Osteocyte (in vitro differentiated cells): ENCODE measurements around the gene SYT2. TPM values are rescaled to one million over a fixed set of nuclear protein-coding genes. Genes with fewer than 3 reads are reported as not detected.

ENCODE experiments used
- DNase-seq: peaks from one replicate; pipeline ENCODE4 v3.0.0; 2021; ENCODE audit warnings: mixed read lengths; ENCODE audit not compliant: unreplicated experiment; ENCODE audit errors: extremely low spot score
- H3K27ac Mint-ChIP-seq: one replicate; pipeline ENCODE4 v1.8.0; 2021; ENCODE audit warnings: mild to moderate bottlenecking, mixed read lengths; ENCODE audit not compliant: unreplicated experiment
- H3K27me3 Mint-ChIP-seq: one replicate; pipeline ENCODE4 v1.8.0; 2021; ENCODE audit warnings: mixed read lengths; ENCODE audit not compliant: unreplicated experiment
- H3K36me3 Mint-ChIP-seq: one replicate; pipeline ENCODE4 v1.8.0; 2021; ENCODE audit warnings: mixed read lengths; ENCODE audit not compliant: unreplicated experiment
- H3K4me1 Mint-ChIP-seq: one replicate; pipeline ENCODE4 v1.8.0; 2021; ENCODE audit warnings: mixed read lengths; ENCODE audit not compliant: unreplicated experiment
- H3K4me3 Mint-ChIP-seq: one replicate; pipeline ENCODE4 v1.8.0; 2021; ENCODE audit warnings: mild to moderate bottlenecking, moderate library complexity, mixed read lengths; ENCODE audit not compliant: unreplicated experiment
- H3K9me3 Mint-ChIP-seq: one replicate; pipeline ENCODE4 v1.8.0; 2021; ENCODE audit warnings: mixed read lengths; ENCODE audit not compliant: unreplicated experiment
- CTCF ChIP-seq: fragments of 200-600 bp; sonication (generic); IDR thresholded peaks from 2 replicates; pipeline ENCODE4 v1.5.0; 2021; ENCODE audit warnings: antibody characterized with exemption, mild to moderate bottlenecking, moderate library complexity
- total RNA-seq: library from RNA; stranded (reverse); gene quantifications from 2 replicates; pipeline ENCODE4 v1.2.1, GENCODE V29; 2021

Gene SYT2
- total RNA-seq, 1 donor from 2014 or later: not detected

- no peak for DNase-seq
- H3K4me3 Mint-ChIP-seq: no peak overlapping the region
- no peaks in the 10 kb centered on the region for H3K9me3 Mint-ChIP-seq
- no peaks in the 10 kb centered on the region for H3K36me3 Mint-ChIP-seq
- H3K27me3 Mint-ChIP-seq: no peaks in the 10 kb centered on the region
- no peak overlapping the region for H3K27ac Mint-ChIP-seq
- peaks cover 2% of the 10 kb centered on the region for H3K4me1 Mint-ChIP-seq
- no peak for TF ChIP-seq CTCF
Measured at GRCh38 chr1:202605515-202605914, 104.7 kb downstream of the SYT2 start.

DNA sequence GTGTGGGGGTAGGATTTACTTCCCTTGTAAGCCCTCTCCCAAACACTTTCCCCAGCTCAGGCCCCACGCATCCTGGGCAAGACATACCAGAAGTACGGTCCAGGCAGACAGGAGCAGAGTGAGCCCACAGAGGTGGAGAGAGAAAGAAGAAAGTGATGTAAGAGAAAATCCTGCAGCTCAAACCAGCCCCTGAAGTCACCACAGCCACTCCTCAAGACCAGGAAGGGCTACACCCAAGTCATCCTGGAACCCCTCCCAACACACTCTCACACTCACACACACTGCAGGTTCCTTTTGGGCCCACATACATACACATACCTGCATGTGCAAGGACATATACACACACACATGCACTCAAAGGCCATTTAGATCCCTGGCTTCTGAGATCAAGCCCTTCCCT is 106.8 kb downstream of the SYT2 start:
- Mint-ChIP-seq H3K27me3 (no peaks in the 10 kb centered on the region), H3K4me3 (no peak overlapping the region), H3K4me1 (peaks cover 6% of the 10 kb centered on the region), H3K9me3 (no peaks in the 10 kb centered on the region), H3K27ac (no peak overlapping the region), H3K36me3 (no peaks in the 10 kb centered on the region)
- DNase-seq: no peak
- no peak for TF ChIP-seq CTCF

DNA sequence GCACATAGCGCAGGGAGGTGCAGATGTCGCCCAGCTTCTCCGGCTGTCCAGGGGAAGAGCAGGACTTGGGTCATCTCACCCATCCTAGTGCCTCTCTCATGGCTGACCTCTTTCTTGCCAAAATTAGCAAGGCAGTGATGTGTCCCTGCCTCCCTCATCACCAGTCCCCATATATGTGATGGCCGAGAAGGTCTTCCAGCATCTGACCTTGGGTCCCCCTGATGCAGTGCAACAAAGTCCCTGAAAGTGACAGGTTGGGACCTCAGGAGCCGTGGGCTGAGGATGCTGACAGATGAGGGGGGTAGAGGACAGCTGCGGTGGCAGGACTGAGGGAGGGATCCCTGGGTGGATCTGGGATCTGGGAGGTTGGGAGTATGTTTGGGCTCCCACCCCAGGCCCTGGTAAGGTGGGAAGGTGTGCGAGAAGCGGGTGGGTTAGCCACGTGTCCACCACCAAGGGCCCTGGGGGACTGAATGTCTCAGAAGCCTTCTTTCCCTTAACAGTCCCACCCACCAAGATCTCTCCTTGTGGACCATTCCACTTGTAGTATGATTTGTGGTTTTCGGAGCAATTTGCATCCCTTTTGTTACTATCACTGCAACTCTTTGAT is 109.7 kb downstream of the SYT2 start:
- Mint-ChIP-seq H3K27ac (no peak overlapping the region), H3K4me1 (peaks cover 4% of the 10 kb centered on the region), H3K4me3 (no peak overlapping the region), H3K36me3 (no peaks in the 10 kb centered on the region), H3K9me3 (no peaks in the 10 kb centered on the region), H3K27me3 (no peaks in the 10 kb centered on the region)
- no peak for TF ChIP-seq CTCF
- no peak for DNase-seq

DNA sequence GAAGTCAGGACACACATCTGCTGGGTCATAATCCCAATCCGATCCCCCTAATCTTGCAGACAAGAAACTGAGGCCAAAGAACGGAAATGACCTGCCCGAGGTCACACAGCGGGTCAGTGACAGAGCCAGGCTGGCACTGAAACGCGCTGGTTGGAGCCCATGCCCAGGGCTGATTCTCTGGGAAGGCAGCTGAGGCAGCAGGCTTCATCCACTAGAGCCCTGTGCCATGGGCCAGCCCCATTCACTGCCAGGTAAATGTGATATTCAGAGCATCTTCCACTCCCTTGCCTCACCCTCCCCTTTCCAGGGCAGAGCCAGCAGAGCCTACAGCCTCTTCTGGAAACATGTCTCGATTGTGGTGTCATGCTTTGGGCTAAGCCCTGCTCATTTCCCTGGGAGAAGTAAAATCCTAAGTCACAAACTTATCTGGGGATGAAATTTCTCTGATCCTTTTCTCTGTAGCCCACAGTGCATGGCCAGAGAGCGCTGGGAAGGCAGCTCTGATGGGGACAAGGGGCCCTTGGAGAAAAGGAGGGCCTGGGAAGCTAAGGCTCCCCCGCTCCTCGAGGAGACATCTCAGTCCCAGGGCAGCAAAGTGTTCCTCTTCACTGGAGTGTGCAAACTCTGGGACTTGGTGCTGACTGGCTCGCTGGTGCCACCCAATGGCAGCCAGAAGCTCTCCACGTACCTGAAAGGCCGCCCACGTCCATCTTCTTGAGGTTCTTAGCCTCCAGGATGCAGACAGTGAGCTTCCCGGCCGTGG is 110.4 kb downstream of the SYT2 start:
- H3K27me3 Mint-ChIP-seq: no peaks in the 10 kb centered on the region
- H3K4me3 Mint-ChIP-seq: no peak overlapping the region
- peak; percentile 90 for DNase-seq
- TF ChIP-seq CTCF: peak; percentile 92
- peaks cover 4% of the 10 kb centered on the region for H3K4me1 Mint-ChIP-seq
- no peaks in the 10 kb centered on the region for H3K9me3 Mint-ChIP-seq
- H3K27ac Mint-ChIP-seq: no peak overlapping the region
- no peaks in the 10 kb centered on the region for H3K36me3 Mint-ChIP-seq

DNA sequence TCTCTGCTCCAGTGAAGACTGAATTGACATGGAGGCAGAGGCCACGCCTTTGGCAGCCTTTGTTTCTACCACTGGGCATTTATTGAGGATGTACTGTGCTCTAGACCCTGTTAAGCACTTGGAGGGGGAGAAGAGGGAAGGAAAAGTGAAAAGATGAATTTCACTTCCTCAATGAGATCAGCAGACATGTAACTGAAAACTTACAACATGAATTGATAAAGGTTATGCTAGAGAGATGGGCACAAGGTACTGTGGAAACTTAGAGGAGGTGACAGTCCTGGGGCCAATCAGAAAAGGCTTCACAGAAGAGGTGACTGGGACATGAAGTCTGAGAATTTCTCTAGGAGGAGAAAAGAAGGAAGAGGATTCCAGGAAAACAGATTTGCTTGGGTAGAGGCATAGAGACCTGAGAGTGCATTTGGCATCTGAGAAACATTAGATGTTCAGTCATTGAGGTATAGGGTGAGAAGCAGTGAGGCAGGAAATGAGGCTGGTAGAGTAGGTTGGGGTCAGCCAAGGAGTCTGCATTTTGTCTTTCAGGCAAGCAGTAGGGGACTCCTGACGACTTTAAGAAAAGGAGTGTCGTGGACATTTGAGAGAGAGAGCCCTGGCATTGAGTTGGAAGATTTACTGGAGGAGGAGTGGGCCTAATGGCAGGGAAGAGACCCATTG is 113.0 kb downstream of the SYT2 start:
- peaks cover 4% of the 10 kb centered on the region for H3K4me1 Mint-ChIP-seq
- no peaks in the 10 kb centered on the region for H3K27me3 Mint-ChIP-seq
- H3K4me3 Mint-ChIP-seq: no peak overlapping the region
- no peak for TF ChIP-seq CTCF
- no peaks in the 10 kb centered on the region for H3K36me3 Mint-ChIP-seq
- no peak for DNase-seq
- no peak overlapping the region for H3K27ac Mint-ChIP-seq
- no peaks in the 10 kb centered on the region for H3K9me3 Mint-ChIP-seq
